Stimulated activated naive B cell treated with anti-CD40 and anti-IgM and Interleukin-4, amounts not matched to agents 10 μg/mL and 1 μg/mL and 100 μg/mL, for 72 hours (primary cell): ENCODE results near the gene LANCL1.
"Not testable (repeated sequence)": the region's sequence is repeated elsewhere in the genome, so short reads cannot be mapped to it uniquely, and the experiment has no call there.

ENCODE experiments used
- ATAC-seq, 2 donors: fragments of 150-1000 bp; cut with Tn5 transposase; replicated peaks; 2 replicates each; pipeline ENCODE4 v1.10.0; 2021; ENCODE audit warnings: moderate library complexity in 1 of 2
- DNase-seq: peaks from one replicate; pipeline ENCODE4 v3.0.0; 2021
- H3K27ac Mint-ChIP-seq: one replicate; pipeline ENCODE4 v1.8.0; 2022; ENCODE audit warnings: mild to moderate bottlenecking, mixed read lengths
- H3K27me3 Mint-ChIP-seq, 2 donors: one replicate each; pipeline ENCODE4 v1.8.0; 2022; ENCODE audit warnings: mixed read lengths in 2 of 2
- H3K36me3 Mint-ChIP-seq, 2 donors: one replicate each; pipeline ENCODE4 v1.8.0; 2022; ENCODE audit warnings: mixed read lengths in 2 of 2, mild to moderate bottlenecking in 1 of 2
- H3K4me1 Mint-ChIP-seq, 2 donors: one replicate each; pipeline ENCODE4 v1.8.0; 2022; ENCODE audit warnings: mixed read lengths in 2 of 2, mild to moderate bottlenecking in 1 of 2
- H3K4me3 Mint-ChIP-seq, 2 donors: one replicate each; pipeline ENCODE4 v1.8.0; 2022; ENCODE audit warnings: mild to moderate bottlenecking in 2 of 2, mixed read lengths in 2 of 2, moderate library complexity in 1 of 2
- H3K9me3 Mint-ChIP-seq, 2 donors: one replicate each; pipeline ENCODE4 v1.8.0; 2022; ENCODE audit warnings: mixed read lengths in 2 of 2, mild to moderate bottlenecking in 1 of 2

LANCL1 gene

DNA sequence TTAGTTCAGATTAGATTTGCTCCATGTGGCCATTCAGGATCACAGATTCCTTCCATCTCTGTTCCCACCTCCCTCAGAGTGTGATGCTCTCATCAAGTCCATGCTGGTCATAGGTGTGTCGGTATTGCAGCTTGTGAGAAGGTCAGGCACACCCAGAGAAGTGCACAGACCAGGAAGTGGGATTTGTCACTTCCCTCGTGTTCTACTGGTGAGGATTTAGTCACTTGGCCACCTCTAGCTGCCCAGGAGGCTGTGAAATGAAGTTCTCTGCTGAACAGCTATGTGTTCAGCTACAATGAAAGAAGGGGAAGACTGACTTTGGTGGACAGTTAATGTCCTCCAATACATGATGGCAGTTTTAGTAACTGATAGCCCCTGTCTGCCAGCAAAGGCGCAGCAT lies 3.5 kb upstream of the LANCL1 start:
- Mint-ChIP-seq H3K36me3 (peaks cover 0 to 10% of the 10 kb centered on the region in 2 donors), H3K27me3 (no peaks in the 10 kb centered on the region), H3K9me3 (peaks cover 8 to 13% of the 10 kb centered on the region in 2 donors), H3K27ac (no peak overlapping the region), H3K4me3 (no peak overlapping the region), H3K4me1 (peaks cover 12 to 21% of the 10 kb centered on the region in 2 donors)
- ATAC-seq (no peak), DNase-seq (no peak)

DNA sequence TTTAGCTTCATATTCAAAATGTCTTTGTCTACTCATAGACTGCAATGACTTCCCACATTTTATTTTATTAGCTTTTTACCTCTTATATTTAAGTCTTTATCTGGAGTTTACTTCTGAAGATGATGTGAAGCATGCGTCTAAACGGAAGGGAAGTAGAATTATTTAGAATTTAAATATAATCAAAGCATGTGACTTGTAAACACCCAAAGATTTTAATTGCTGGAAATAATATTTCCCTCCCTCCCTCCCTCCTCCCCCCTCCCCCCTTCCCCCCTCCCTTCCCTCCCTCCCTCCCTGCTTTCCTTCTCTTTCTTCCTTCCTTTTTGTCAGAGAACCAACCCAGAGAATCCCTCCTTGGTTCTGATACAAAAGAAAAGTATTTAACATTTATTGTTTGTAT lies 2.1 kb upstream of the LANCL1 start:
- Mint-ChIP-seq H3K27me3 (no peaks in the 10 kb centered on the region), H3K4me1 (peaks cover 15 to 21% of the 10 kb centered on the region in 2 donors), H3K27ac (no peak overlapping the region), H3K9me3 (peaks cover 0 to 3% of the 10 kb centered on the region in 2 donors), H3K4me3 (peak overlapping the region in 1 of 2 donors; percentile 57), H3K36me3 (peaks cover 0 to 2% of the 10 kb centered on the region in 2 donors)
- no peak for DNase-seq
- no peak for ATAC-seq

GRCh38 chr2:210477496-210477895 lies 937 bp upstream of the LANCL1 start:
- Mint-ChIP-seq H3K4me1 (peaks cover 15 to 21% of the 10 kb centered on the region in 2 donors), H3K4me3 (peak overlapping the region; percentile 91 to 95), H3K9me3 (no peaks in the 10 kb centered on the region), H3K27ac (peak overlapping the region; percentile 82), H3K27me3 (no peaks in the 10 kb centered on the region), H3K36me3 (no peaks in the 10 kb centered on the region)
- DNase-seq (no peak), ATAC-seq (no peak)

DNA sequence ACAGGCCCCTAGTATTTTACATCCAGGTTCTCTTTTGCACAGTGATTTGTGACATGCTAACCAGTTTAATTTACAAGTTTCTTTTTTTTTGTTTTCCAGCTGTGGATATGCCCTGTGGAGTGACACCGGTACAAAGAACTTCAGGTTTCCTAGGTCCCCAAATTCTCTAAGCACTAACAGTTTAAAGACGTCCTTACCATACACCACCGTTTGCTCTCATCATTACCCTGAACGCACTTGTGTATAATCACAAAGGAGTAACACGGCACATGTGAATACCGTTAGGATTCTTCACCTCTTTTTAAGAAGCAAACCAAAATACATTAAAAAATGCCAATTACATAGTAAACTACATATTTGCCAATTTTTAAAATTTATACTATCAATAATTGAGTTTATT lies 853 bp downstream of the LANCL1 start:
- Mint-ChIP-seq H3K9me3 (no peaks in the 10 kb centered on the region), H3K4me1 (peaks cover 15 to 21% of the 10 kb centered on the region in 2 donors), H3K36me3 (peaks cover 9 to 12% of the 10 kb centered on the region in 2 donors), H3K27ac (no peak overlapping the region), H3K27me3 (no peaks in the 10 kb centered on the region), H3K4me3 (peak overlapping the region; percentile 41 to 64)
- DNase-seq (no peak), ATAC-seq (no peak)

- H3K4me1 Mint-ChIP-seq, result peaks cover 12 to 21% of the 10 kb centered on the region in 2 donors
- no peaks in the 10 kb centered on the region for H3K27me3 Mint-ChIP-seq
- ATAC-seq (no peak), DNase-seq (no peak)
- H3K27ac Mint-ChIP-seq, result no peak overlapping the region
- peaks cover 10 to 15% of the 10 kb centered on the region in 2 donors for H3K36me3 Mint-ChIP-seq
- no peak overlapping the region for H3K4me3 Mint-ChIP-seq
- no peaks in the 10 kb centered on the region for H3K9me3 Mint-ChIP-seq
Observed at GRCh38 chr2:210474776-210475175, 1.8 kb downstream of the LANCL1 start.

- peak overlapping the region; percentile 48 for H3K27ac Mint-ChIP-seq
Observed at GRCh38 chr2:210461401-210461800, 15.2 kb downstream of the LANCL1 start.

GRCh38 chr2:210460322-210461227 lies 16.0 kb downstream of the LANCL1 start:
- peaks cover 26 to 30% of the 10 kb centered on the region in 2 donors for H3K36me3 Mint-ChIP-seq
- ATAC-seq, result peak; percentile 50 to 67
- H3K4me3 Mint-ChIP-seq, result no peak overlapping the region
- no peak for DNase-seq
- no peaks in the 10 kb centered on the region for H3K27me3 Mint-ChIP-seq
- H3K4me1 Mint-ChIP-seq, result peaks cover 26 to 47% of the 10 kb centered on the region in 2 donors
- H3K27ac Mint-ChIP-seq, result peak overlapping the region; percentile 48
- H3K9me3 Mint-ChIP-seq, result no peaks in the 10 kb centered on the region

More at GRCh38 chr2:210461401-210461800, 15.2 kb downstream of the LANCL1 start:
- peak; percentile 85 to 87 for ATAC-seq
- no peak overlapping the region for H3K4me3 Mint-ChIP-seq
- peaks cover 25 to 47% of the 10 kb centered on the region in 2 donors for H3K4me1 Mint-ChIP-seq
- H3K9me3 Mint-ChIP-seq, result no peaks in the 10 kb centered on the region
- H3K27me3 Mint-ChIP-seq, result no peaks in the 10 kb centered on the region
- DNase-seq, result no peak
- H3K36me3 Mint-ChIP-seq, result peaks cover 29 to 35% of the 10 kb centered on the region in 2 donors

DNA sequence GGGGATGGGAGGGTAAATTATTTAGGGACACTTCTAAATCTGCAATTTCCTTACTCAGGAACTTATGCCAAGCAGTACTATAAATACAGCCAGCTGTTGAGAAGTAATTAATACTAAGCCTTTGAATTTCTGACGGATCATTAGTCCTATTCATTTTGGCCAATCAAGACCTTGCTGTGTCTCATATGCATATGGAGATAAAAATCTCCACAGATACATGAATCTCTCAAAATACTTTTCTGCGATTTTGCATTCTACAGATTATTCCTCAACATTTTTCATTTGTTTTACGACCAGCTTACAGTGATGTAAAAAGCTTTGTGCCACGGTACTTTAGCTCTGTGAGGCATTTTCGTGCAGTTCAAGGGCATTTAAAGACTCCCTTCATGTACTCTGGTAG lies 16.7 kb downstream of the LANCL1 start:
- H3K4me3 Mint-ChIP-seq, result no peak overlapping the region
- H3K4me1 Mint-ChIP-seq, result peaks cover 26 to 47% of the 10 kb centered on the region in 2 donors
- H3K27ac Mint-ChIP-seq, result no peak overlapping the region
- no peaks in the 10 kb centered on the region for H3K9me3 Mint-ChIP-seq
- peaks cover 22 to 26% of the 10 kb centered on the region in 2 donors for H3K36me3 Mint-ChIP-seq
- H3K27me3 Mint-ChIP-seq, result no peaks in the 10 kb centered on the region
- DNase-seq (no peak), ATAC-seq (no peak)

DNA sequence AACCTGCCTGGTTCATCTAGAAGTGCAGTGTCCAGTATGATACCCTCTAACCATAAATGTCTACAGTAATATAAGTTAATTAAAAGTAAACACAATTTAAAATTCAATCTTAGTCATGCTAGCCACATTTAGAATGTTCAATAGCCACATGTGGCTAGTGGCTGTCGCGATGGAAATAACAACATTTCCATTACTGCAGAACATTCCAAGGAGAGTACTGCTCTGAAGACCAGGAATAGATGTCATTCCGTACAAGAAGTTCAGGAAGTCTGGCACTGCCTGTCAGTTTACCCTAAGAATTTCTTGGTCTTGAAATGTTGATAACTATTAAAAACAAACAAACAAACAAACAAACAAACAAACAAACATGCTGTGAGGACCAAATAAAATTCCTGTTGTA lies 17.2 kb downstream of the LANCL1 start:
- peaks cover 26 to 47% of the 10 kb centered on the region in 2 donors for H3K4me1 Mint-ChIP-seq
- peaks cover 23 to 28% of the 10 kb centered on the region in 2 donors for H3K36me3 Mint-ChIP-seq

DNA sequence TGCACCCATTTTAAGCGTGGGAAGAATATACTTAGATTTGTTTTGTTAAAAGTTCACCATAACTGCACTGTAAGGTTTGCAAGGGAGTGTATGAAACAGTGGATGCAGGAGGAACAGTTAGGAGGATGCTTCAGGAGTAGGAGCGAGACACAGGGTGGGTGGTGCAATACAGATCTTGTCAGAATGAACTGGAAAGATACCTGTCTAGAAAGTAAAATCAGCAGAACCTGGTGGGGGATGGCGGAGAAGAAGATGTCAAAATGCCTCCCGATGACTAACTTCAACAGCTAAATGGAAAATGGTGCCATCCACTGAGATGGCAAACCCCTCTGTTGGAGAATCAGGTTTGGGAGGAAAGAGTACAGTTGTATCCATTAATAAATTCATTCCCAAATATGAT lies 18.2 kb downstream of the LANCL1 start:
- Mint-ChIP-seq H3K27ac (no peak overlapping the region), H3K4me3 (no peak overlapping the region), H3K4me1 (peaks cover 26 to 47% of the 10 kb centered on the region in 2 donors), H3K9me3 (no peaks in the 10 kb centered on the region), H3K36me3 (peaks cover 23 to 36% of the 10 kb centered on the region in 2 donors), H3K27me3 (no peaks in the 10 kb centered on the region)
- DNase-seq (no peak), ATAC-seq (no peak)

More for the DNA sequence above, 17.2 kb downstream of the LANCL1 start:
- Mint-ChIP-seq H3K9me3 (no peaks in the 10 kb centered on the region), H3K27me3 (no peaks in the 10 kb centered on the region), H3K4me3 (no peak overlapping the region), H3K27ac (no peak overlapping the region)
- DNase-seq (no peak), ATAC-seq (no peak)

GRCh38 chr2:210456571-210456970 lies 20.0 kb downstream of the LANCL1 start:
- Mint-ChIP-seq H3K27ac (no peak overlapping the region), H3K27me3 (no peaks in the 10 kb centered on the region)
- ATAC-seq, result no peak

GRCh38 chr2:210454336-210454735 lies 22.2 kb downstream of the LANCL1 start:
- no peaks in the 10 kb centered on the region for H3K27me3 Mint-ChIP-seq
- peaks cover 38 to 54% of the 10 kb centered on the region in 2 donors for H3K36me3 Mint-ChIP-seq
- no peak for DNase-seq
- no peak for ATAC-seq
- H3K9me3 Mint-ChIP-seq, result peaks cover 0 to 3% of the 10 kb centered on the region in 2 donors
- H3K4me3 Mint-ChIP-seq, result no peak overlapping the region
- peaks cover 6 to 8% of the 10 kb centered on the region in 2 donors for H3K4me1 Mint-ChIP-seq
- H3K27ac Mint-ChIP-seq, result no peak overlapping the region

More at GRCh38 chr2:210456571-210456970, 20.0 kb downstream of the LANCL1 start:
- H3K4me3 Mint-ChIP-seq, result no peak overlapping the region
- no peaks in the 10 kb centered on the region for H3K9me3 Mint-ChIP-seq
- peaks cover 19 to 30% of the 10 kb centered on the region in 2 donors for H3K4me1 Mint-ChIP-seq
- H3K36me3 Mint-ChIP-seq, result peaks cover 23 to 40% of the 10 kb centered on the region in 2 donors
- DNase-seq, result no peak

DNA sequence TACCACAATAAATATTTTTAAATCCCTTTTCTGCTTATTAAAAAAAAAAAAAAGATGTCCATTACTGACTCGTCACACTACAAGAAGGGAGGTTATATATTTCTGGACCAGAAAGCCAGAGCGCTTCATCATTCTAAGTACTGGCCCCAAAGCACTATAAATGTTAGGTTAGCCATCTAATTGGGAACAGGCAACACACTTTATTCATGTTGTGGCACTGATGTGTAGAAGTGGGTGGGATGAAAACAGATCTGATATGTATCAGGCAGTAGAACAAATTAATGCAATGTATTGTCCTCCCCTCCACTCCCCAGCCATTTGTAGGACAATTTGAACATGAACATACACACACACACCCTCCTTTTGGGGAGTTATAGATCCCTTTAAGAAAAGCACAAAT lies 24.4 kb downstream of the LANCL1 start:
- Mint-ChIP-seq H3K36me3 (peaks cover 49 to 66% of the 10 kb centered on the region in 2 donors), H3K4me1 (peaks cover 0 to 7% of the 10 kb centered on the region in 2 donors), H3K9me3 (peaks cover 14 to 16% of the 10 kb centered on the region in 2 donors), H3K27ac (no peak overlapping the region), H3K4me3 (no peak overlapping the region), H3K27me3 (no peaks in the 10 kb centered on the region)
- no peak for DNase-seq
- ATAC-seq, result no peak

DNA sequence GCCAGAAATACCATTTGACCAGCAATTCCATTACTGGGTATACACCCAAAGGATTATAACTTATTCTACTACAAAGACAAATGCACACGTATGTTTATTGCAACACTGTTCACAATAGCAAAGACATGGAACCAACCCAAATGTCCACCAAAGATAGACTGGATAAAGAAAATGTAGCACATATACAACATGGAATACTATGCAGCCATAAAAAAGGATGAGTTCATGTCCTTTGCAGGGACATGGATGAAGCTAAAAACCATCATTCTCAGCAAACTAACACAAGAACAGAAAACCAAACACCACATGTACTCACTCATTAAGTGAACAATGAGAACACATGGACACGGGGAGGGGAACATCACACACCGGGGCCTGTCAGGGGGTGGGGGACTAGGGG lies 25.6 kb downstream of the LANCL1 start:
- not testable (repeated sequence) for H3K27me3 Mint-ChIP-seq, H3K4me3 Mint-ChIP-seq

DNA sequence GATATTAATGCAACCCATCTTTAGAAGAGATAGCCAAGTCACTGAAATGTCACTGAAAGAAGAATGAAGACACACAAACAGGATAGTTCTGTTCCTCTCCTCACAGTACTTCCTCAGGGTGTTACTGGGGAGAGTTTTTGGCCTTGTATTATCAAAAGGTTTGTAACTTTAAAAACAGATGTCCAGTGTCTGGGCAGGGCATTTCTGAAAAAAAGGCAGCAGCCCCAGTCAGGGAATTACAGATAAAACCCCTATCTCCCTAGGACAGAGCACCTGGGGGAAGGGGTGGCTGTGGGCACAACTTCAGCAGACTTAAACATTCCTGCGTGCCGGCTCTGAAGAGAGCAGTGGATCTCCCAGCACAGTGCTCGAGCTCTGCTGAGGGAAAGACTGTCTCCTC lies 30.8 kb downstream of the LANCL1 start:
- Mint-ChIP-seq H3K27me3 (no peaks in the 10 kb centered on the region), H3K27ac (no peak overlapping the region), H3K4me3 (no peak overlapping the region), H3K36me3 (peaks cover 53 to 57% of the 10 kb centered on the region in 2 donors), H3K9me3 (peaks cover 18 to 20% of the 10 kb centered on the region in 2 donors), H3K4me1 (peaks cover 14 to 16% of the 10 kb centered on the region in 2 donors)
- DNase-seq (no peak), ATAC-seq (no peak)

More for the DNA sequence above, 25.6 kb downstream of the LANCL1 start:
- H3K27ac Mint-ChIP-seq, ATAC-seq, DNase-seq, H3K4me1 Mint-ChIP-seq: not testable (repeated sequence)
- H3K9me3 Mint-ChIP-seq, result peaks cover 20 to 21% of the 10 kb centered on the region in 2 donors
- peaks cover 55 to 73% of the 10 kb centered on the region in 2 donors for H3K36me3 Mint-ChIP-seq
